Natural killer cell (primary cell): ENCODE measurements around the gene GJC2. TPM values are rescaled to one million over a fixed set of nuclear protein-coding genes. Genes with fewer than 3 reads are reported as not detected.
A peak's percentile ranks its signal among the peaks of the same experiment; 100 is the strongest.

Source experiments
- ATAC-seq, 3 donors: fragments of 150-1000 bp in 2 of 3; fragments of 200-7000 bp in 1 of 3; cut with Tn5 transposase; 1 replicate in 1 of 3; 2 replicates in 2 of 3; pipeline ENCODE4 v1.10.0; 2021; ENCODE audit warnings: mild to moderate bottlenecking in 2 of 3, moderate library complexity in 2 of 3
- DNase-seq, 2 donors: peaks; one replicate each; pipeline versions ENCODE4 v3.0.0 to v3.0.0-alpha.2; 2013 to 2021; ENCODE audit warnings: mixed read lengths in 1 of 2
- H3K27ac ChIP-seq: one replicate; pipeline ENCODE4 v1.5.1; 2013; ENCODE audit warnings: mild to moderate bottlenecking, low read length
- H3K27me3 ChIP-seq: one replicate; pipeline ENCODE4 v1.6.1; 2013; ENCODE audit warnings: low read length; ENCODE audit not compliant: control insufficient read depth, insufficient read depth
- H3K36me3 ChIP-seq: one replicate; pipeline ENCODE4 v1.6.1; 2013; ENCODE audit warnings: low read length; ENCODE audit not compliant: control insufficient read depth, insufficient read depth
- H3K4me1 ChIP-seq: one replicate; pipeline ENCODE4 v1.6.1; 2013; ENCODE audit warnings: low read length; ENCODE audit not compliant: control insufficient read depth, insufficient read depth
- H3K4me3 ChIP-seq: one replicate; pipeline ENCODE4 v1.5.1; 2013; ENCODE audit warnings: low read length
- H3K9me3 ChIP-seq: one replicate; pipeline ENCODE4 v1.6.1; 2013; ENCODE audit warnings: low read length; ENCODE audit not compliant: control insufficient read depth, insufficient read depth
- H3K27ac Mint-ChIP-seq, 2 donors: one replicate each; pipeline ENCODE4 v1.8.0; 2022; ENCODE audit warnings: mild to moderate bottlenecking in 2 of 2, mixed read lengths in 2 of 2, moderate library complexity in 1 of 2
- H3K27me3 Mint-ChIP-seq, 2 donors: one replicate each; pipeline ENCODE4 v1.8.0; 2022; ENCODE audit warnings: low read depth in 2 of 2, mixed read lengths in 2 of 2
- H3K36me3 Mint-ChIP-seq: one replicate; pipeline ENCODE4 v1.8.0; 2022; ENCODE audit warnings: mixed read lengths
- H3K4me1 Mint-ChIP-seq, 2 donors: one replicate each; pipeline ENCODE4 v1.8.0; 2022; ENCODE audit warnings: mixed read lengths in 2 of 2
- H3K4me3 Mint-ChIP-seq: one replicate; pipeline ENCODE4 v1.8.0; 2022; ENCODE audit warnings: mild to moderate bottlenecking, moderate library complexity, mixed read lengths
- H3K9me3 Mint-ChIP-seq, 2 donors: one replicate each; pipeline ENCODE4 v1.8.0; 2022; ENCODE audit warnings: mixed read lengths in 2 of 2
- CTCF ChIP-seq: fragments of 200-600 bp; IDR thresholded peaks from one replicate; pipeline ENCODE4 v1.8.0; 2022; ENCODE audit warnings: antibody characterized with exemption
- WGBS: methylation state at CpG from one replicate; pipeline ENCODE4 v1.1.7; 2013; ENCODE audit warnings: missing lambda C conversion rate; ENCODE audit not compliant: insufficient coverage; 5-methylcytosine and 5-hydroxymethylcytosine counted together
- intact Hi-C: fragments of 100-400 bp; cut with micrococcal nuclease; formaldehyde crosslinking; loops from one replicate; pipeline ENCODE4 v1.14.2; 2022
- total RNA-seq, 4 donors: library from RNA; stranded (reverse); fragments of 120-200 nt in 1 of 4; gene quantifications; one replicate each; pipeline versions ENCODE4 v1.2.3 to v1.2.4, GENCODE V29; 2013 to 2022

Gene GJC2
- total RNA-seq, 3 donors from 2014 or later (not counting 1 experiment from before 2014, with no cell fraction given) = 1.0 to 2.2 (median 1.7) TPM

- peaks cover 37% of the 10 kb centered on the region for H3K4me1 ChIP-seq
- Mint-ChIP-seq H3K9me3 (no peaks in the 10 kb centered on the region), H3K4me3 (peak overlapping the region; percentile 94), H3K4me1 (peaks cover 38 to 41% of the 10 kb centered on the region in 2 donors), H3K27ac (peak overlapping the region; percentile 68 to 96), H3K27me3 (no peaks in the 10 kb centered on the region), H3K36me3 (no peaks in the 10 kb centered on the region)
- TF ChIP-seq CTCF = peak; percentile 13
- H3K9me3 ChIP-seq = no peaks in the 10 kb centered on the region
- intact Hi-C loops = loop anchor here (2.0 kb wide), 2 partner anchors 19 to 65 kb away; partner anchors contain the start of gene ARF1
- H3K4me3 ChIP-seq = peak overlapping the region; percentile 96
- DNase-seq (peak in 1 of 2 donors; percentile 81), ATAC-seq (peak; percentile 42 to 56 (median 43))
- WGBS = 5% methylated on average over 73 of the region's 73 CpGs
- H3K27me3 ChIP-seq = no peaks in the 10 kb centered on the region
- H3K36me3 ChIP-seq = peaks cover 41% of the 10 kb centered on the region
- H3K27ac ChIP-seq = peak overlapping the region; percentile 78
These were observed 47.5 kb upstream of the GJC2 start for GRCh38 chr1:228101994-228102790.

GRCh38 chr1:228102791-228103620 lies 46.7 kb upstream of the GJC2 start, which contains the start of gene C1orf35:
TSS of gene C1orf35 (minus strand) at chr1:228103325. CDS start at chr1:228103227, 98 bp downstream.
- Mint-ChIP-seq H3K4me3 (peak within 1 kb of the TSS; percentile 94), H3K36me3 (no peaks in the 10 kb centered on the region), H3K27me3 (no peaks in the 10 kb centered on the region), H3K27ac (peak within 1 kb of the TSS; percentile 93 to 96), H3K4me1 (peaks cover 30 to 33% of the 10 kb centered on the region in 2 donors), H3K9me3 (no peaks in the 10 kb centered on the region)
- no peaks in the 10 kb centered on the region for H3K27me3 ChIP-seq
- ATAC-seq (peak; percentile 84 to 90 (median 85)), DNase-seq (peak; percentile 93 to 97)
- peak within 1 kb of the TSS; percentile 92 for H3K27ac ChIP-seq
- H3K4me1 ChIP-seq = peaks cover 35% of the 10 kb centered on the region
- intact Hi-C loops = loop anchor here (2.0 kb wide), 2 partner anchors 20 to 64 kb away; partner anchors contain the start of gene ARF1
- WGBS = under 1% methylated on average over 104 of the region's 104 CpGs
- peak within 1 kb of the TSS; percentile 96 for H3K4me3 ChIP-seq
- no peaks in the 10 kb centered on the region for H3K9me3 ChIP-seq
- TF ChIP-seq CTCF = no peak
- H3K36me3 ChIP-seq = peaks cover 37% of the 10 kb centered on the region

- Mint-ChIP-seq H3K27ac (peak overlapping the region; percentile 93 to 96), H3K9me3 (no peaks in the 10 kb centered on the region), H3K4me3 (peak overlapping the region; percentile 94), H3K36me3 (no peaks in the 10 kb centered on the region), H3K27me3 (no peaks in the 10 kb centered on the region), H3K4me1 (peaks cover 24 to 41% of the 10 kb centered on the region in 2 donors)
- Histone ChIP-seq H3K4me1 (peaks cover 46% of the 10 kb centered on the region), H3K4me3 (no peak overlapping the region), H3K27me3 (no peaks in the 10 kb centered on the region), H3K36me3 (peaks cover 20% of the 10 kb centered on the region), H3K27ac (no peak overlapping the region), H3K9me3 (no peaks in the 10 kb centered on the region)
- no peak for TF ChIP-seq CTCF
- intact Hi-C loops = no loop called here
- DNase-seq (peak in 1 of 2 donors; percentile 5), ATAC-seq (no peak)
- 87% methylated on average over 7 of the region's 7 CpGs for WGBS
These were observed 45.0 kb upstream of the GJC2 start for GRCh38 chr1:228104526-228105269.
